ENCODE data around the gene RABGAP1L.
"Not testable (repeated sequence)": the region's sequence is repeated elsewhere in the genome, so short reads cannot be mapped to it uniquely, and the experiment has no call there.

RABGAP1L gene

DNA sequence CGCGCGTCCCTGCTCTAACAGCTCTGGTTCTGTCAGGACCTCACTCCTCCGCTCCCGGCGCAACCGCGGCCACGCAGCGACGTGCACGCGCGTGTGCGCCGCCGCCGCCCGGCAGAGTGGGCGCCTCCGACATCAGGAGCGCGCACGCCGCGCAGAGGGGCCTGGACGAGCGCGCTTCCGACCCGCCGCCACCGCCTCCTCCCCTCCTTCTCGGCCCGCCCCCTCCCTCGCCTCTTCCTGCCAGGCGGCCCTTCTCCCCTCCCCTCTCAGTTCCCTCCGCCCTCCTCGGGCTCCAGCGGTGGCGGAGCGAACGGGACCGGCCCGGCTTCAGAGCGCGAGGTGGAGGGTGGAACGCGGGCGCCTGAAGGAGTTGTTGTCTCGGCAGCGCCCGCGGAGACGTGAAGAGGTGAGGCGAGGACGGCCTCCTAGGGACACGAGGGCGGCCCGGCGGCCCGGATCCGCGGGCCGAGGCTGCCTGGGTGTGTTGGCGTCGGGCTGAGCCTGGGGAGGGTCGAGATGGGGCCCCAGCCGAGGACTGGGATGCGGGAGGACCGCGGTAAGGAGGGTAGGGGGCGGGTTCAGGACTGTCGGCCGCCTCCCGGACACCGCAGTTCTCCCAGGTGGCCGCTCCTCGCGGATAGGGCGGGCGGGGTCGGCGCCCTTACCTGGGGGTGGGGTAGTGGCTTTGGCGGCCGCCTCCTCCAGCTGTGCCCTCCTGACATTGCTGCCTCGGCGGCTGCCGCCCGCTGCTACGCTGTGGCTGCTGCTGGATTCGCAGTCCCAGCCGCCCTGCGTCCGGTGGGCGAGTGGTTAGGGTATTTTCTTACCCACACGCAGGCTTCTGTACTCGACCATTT, at the start of gene RABGAP1L:
Gene RABGAP1L, plus strand, starts transcription at position 269 of the 857 bp plus-strand sequence.
- peak; percentile 88 for DNase-seq (ENCODE audit: low read depth)

DNA sequence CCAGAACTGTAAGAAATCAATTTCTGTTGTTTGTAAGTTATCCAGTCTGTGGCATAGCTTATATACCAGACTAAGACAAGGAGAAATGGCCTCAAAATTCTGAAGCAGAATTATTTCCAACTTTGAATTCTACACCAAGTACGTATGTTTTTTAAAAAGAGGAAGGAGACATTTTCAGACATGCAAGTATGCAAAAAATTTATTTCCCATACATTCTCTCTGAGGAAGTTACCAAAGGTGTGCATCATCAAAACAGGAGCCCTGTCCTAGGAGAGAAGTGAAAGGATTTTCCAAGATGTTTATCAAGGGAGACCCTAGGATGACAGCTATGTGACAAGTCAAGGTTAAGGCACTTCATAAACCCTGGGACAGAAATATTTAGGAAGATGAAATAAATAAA, 49.3 kb upstream of the RABGAP1L start:
- no peak for DNase-seq (ENCODE audit: low read depth)

DNA sequence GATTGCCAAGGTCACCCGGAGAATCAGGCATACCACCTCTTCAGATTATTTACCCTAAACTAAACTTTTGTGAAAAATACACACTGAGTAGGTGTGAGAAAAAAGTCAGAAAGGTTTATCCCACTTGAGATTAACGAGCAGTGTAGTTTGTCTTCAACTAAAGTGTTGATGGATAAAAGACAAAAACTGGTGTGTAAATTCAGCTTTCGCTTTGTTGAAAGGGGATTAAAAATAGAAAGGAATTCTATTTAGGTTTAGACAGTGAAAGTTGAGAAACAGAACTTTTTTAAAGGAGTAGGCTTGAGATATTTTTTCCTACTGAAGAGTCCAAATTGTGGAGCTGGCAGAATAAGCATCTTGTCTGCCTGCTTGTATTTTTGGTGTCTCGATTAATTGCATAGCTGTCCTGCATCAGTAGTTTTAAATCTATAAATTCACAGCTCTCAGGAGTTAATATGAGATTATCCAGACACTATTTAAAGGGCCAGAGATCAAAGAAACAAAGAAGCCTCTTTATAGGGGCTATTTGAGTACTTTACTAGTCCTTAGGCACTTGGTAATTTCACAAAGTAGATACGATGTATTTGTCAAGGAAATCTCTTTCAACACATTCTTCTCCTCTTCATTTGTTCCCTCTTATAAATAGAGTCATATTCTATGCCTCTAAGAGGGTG, 46.7 kb upstream of the RABGAP1L start:
- no peak for DNase-seq (ENCODE audit: low read depth)

DNA sequence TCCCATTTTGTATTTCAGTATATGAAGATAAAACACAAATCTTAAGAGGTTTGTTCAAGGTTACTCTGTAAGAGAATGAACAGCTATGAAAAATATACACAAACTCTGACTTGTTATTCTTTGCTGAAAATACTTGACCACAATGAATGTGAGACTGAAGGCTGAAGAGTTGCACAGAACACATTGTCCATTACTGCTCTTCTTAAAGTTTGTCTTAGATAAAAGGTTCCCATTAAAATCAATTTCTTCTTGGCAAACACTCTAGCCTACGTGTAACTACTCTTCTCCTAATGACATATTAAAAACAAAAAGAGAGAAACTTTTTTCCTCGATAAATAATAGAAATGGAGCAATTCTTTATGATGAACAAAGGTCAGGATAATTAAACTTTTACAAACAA, 45.2 kb upstream of the RABGAP1L start:
- no peak for DNase-seq (ENCODE audit: low read depth)

DNA sequence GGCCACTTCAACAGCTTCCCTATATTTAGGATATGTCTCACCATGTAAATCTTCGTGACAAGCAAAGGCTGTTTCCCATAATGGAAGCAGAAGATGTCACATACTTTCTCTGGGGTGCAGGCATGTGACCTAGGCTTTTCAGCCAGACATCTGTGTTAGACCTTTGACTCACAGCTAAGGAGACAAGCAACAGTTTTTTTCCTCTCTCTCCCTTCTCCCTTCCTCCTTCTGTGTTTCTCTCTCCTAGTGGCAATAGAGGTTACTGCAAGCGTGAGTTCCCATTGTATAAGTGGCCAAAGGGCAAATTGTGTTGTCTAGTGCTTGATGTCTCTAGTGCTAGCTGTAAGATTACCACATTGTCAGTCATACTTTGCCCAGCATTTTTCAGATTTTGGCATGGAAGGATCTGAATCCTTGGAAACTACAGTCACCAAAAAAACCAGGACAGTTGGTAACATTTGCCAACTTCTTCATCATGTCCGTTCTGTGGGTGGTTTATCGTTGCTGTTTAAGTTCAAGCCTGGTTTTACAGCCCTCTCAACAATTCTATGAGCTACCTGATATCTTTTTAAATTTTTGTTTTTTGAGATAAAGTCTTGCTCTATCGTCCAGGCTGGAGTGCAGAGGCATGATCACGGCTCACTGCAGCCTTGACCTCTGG, 44.4 kb upstream of the RABGAP1L start:
- peak; percentile 59 for DNase-seq (ENCODE audit: low read depth)

DNA sequence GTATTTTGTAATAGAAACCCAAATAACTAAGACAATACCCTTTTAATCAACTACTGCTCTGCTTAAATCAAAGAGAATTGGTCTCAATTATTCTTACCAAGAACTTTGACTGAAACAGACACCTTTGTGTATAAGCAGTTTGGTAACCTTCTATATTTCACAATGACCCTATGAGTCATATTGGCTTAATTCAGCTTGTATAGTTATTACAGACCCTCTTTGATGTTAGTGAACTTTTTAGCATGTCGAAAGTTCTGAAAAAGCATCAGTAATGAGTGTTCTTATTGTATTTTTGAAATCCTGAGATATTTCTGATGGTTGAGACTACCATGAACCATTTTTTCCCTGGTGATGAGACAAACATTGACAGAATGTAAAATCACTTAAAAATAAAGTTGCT, 43.3 kb upstream of the RABGAP1L start:
- DNase-seq (ENCODE audit: low read depth) = no peak

DNA sequence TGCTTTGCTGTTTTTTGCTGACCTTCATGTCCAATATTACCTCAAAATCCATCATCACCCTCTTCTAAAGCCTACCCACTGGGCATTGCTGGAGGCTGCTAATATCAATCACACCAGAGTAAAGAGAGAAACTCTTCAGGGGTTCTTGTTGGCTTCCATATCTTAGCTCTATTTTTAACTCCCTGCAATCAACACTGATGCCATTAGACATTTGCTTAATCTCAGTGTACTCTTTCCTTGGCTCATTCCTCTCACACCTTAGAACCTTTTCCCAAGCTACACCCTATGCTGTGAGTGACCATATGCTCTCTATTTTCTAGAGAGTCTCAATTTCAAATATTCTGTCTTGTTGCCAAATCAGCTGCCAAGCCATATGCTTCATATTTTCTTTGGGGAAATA, 40.6 kb upstream of the RABGAP1L start:
- DNase-seq (ENCODE audit: low read depth) = no peak

DNA sequence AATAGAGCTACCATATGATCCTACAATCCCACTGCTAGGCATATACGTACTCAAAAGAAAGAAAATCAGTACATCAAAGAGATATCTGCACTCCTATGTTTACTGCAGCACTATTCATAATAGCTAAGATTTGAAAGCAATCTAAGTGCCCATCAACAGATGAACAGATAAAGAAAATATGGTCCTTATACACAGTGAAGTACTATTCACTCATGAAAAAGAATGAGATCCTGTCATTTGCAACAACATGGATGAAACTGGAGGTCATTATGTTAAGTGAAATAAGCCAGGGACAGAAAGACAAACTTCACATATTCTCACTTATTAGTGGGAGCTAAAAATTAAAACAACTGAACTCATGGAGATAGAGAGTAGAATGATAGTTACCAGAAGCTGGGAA, 37.0 kb upstream of the RABGAP1L start:
- DNase-seq (ENCODE audit: low read depth) = not testable (repeated sequence)

DNA sequence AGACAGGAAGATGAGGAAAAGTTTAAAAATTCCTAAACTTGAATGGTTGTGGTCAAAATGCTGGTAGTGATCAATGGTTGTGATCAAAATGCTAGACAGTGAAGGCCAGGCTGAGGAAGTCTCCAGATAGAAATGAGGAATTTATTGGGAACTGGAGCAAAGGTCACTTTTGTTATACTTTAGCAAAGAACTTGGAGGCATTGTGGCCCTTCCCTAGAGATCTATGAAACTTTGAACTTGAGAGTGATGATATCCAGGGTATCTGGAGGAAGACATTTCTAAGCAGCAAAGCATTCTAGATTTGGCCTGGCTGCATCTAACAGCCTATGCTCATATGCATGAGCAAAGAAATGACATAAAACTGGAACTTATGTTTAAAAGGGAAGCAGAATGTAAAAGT, 35.5 kb upstream of the RABGAP1L start:
- no peak for DNase-seq (ENCODE audit: low read depth)

DNA sequence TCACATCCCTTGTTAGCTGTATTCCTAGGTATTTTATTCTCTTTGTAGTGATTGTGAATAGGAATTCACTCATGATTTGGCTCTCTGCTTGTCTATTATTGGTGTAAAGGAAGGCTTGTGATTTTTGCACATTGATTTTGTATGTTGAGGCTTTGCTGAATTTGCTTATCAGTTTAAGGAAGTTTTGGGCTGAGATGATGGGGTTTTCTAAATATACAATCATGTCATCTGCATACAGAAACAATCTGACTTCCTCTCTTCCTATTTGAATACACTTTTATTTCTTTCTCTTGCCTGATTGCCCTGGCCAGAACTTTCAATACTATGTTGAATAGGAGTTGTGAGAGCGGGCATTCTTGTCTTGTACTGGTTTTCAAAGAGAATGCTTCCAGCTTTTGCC, 32.1 kb upstream of the RABGAP1L start:
- not testable (repeated sequence) for DNase-seq (ENCODE audit: low read depth)

DNA sequence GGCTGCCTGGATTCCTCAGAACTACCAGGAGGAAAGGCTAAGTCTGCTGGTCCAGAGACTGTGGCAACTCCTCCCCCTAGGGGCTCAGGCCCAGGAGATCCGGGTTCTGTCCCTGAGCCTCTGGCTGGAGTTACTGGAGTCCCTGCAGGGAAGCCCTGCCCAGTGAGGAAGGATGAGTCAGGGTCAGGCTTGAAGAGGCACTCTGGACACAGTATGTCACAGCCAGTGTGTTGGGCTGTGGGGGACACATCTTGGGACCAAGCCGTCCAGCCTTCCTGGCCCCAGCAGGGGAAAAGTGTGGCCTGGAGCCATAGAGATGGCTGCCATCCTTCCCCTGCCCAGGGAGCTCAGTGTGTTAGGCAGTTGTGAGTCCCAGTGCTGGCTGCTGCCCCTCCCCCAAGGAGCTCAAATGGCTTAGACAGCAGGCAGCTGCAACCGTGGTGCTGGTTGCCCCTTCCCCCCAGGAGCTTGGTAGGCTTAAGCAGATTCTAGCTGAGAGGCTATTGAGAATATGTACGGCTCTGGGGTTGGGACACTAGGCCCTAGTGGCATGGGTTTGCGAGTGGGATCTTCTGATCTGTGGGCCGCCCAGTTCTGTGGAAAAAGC, 28.2 kb upstream of the RABGAP1L start:
- no peak for DNase-seq (ENCODE audit: low read depth)

DNA sequence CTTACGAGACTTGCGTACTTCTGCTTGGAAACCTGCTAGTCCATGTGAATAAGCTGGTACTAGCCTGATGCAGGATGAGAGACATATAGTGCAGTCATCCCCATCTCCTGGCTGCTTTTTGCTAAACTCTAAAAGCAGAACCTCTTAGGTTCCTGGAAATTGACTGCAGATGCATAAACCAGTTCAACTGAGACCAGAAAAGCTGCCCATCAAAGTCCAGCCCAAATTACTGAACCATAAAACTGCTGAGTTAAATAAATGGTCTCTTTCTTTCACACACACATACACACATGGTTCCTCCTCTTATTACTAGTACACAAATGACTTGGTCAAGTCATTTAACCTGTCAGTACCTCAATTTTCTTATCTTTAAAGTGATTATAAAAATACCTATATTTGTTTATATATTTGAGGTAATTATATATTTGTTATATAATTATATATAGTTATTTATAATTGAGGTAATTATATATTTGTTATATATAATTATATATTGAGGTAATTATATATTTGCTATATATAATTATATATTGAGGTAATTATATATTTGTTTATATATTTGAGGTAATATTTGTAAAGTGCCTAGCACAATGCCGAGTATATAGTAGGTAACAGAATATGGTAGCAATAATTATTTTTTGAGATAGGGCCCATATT, 25.2 kb upstream of the RABGAP1L start:
- DNase-seq (ENCODE audit: low read depth) = no peak

DNA sequence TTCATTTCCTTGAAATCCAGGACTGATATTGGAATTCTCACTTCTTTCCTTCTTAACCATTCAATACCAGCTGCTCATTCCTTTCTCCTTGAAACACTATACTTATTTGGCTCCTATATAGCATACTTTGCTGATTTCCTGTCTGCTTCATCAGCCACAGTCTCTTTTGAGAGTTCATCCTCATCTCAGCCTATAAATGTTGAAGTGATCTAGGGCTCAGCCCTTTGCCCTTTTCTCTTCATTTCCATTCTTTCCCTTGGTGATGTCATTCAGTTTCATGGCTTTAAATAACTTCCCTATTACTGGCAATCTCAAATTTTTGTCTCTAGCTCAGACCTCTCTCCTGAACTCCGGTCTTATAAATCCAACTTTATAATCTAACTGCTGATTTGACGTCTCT, 24.1 kb upstream of the RABGAP1L start:
- no peak for DNase-seq (ENCODE audit: low read depth)

DNA sequence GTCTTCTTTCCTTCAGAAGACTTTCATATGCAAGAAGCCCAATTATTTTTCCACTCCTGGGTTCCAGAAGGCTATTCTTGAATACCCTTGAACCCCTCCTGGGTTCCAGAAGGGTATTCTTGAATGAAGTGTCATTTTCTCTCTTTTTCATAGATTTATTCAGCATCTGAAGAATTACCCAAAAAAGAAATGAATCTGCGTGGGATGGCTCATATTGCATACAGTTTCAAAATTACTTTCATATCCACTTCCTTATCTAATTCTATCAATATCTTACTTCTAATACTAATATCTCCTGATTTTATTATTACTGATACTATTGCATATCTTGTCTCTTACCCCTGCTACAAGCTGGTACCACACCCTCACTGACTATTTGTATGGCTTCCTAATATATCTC, 22.6 kb upstream of the RABGAP1L start:
- no peak for DNase-seq (ENCODE audit: low read depth)

DNA sequence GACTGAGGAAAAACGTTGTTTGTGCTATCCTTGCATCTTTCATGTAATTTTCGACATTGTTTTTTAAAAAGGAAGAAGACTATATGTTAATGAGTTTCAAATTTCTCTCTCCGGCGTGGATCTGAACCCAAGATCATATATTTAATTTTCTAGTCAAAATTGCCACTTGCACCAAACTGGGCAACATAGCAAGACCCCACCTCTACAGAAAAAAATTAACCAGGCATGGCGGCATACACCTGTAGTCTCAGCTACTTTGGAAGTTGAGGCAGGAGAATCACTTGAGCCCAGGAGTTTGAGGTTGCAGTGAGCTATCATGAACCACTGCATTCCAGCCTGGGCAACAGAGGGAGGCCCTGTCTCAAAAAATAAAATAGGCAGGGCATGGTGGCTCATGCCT, 16.5 kb upstream of the RABGAP1L start:
- DNase-seq (ENCODE audit: low read depth) = no peak

DNA sequence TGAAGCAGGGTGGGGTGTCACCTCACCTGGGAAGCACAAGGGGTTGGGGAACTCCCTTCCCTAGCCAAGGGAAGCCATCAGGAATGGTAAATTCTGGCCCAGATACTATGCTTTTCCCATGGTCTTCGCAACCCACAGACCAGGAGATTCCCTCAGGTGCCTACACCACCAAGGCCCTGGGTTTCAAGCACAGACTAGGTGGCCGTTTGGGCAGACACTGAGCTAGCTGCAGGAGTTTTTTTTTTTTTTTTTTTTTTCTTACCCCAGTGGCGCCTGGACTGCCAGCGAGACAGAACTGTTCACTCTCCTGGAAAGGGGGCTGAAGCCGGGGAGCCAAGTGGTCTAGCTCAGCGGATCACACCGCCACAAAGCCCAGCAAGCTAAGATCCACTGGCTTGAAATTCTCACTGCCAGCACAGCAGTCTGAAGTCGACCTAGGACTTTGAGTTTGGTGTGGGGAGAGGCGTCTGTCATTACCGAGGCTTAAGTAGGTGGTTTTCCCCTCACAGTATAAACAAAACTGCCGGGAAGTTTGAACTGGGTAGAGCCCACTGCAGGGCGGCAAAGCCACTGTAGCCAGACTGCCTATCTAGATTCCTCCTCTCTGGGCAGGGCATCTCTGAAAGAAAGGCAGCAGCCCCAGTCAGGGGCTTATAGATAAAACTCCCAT, 15.5 kb upstream of the RABGAP1L start:
- DNase-seq (ENCODE audit: low read depth) = not testable (repeated sequence)

DNA sequence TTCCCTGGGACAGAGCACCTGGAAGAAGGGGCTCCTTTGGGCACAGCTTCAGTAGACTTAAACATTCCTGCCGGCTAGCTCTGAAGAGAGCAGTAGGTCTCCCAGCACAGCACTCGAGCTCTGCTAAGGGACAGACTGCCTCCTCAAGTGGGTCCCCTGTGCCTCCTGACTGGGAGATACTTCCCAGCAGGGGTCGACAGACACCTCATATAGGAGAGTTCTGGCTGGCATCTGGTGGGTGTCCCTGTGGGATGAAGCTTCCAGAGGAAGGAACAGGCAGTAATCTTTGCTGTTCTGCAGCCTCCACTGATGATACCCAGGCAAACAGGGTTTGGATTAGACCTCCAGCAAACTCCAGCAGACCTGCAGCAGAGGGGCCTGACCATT, 14.9 kb upstream of the RABGAP1L start:
- DNase-seq (ENCODE audit: low read depth) = not testable (repeated sequence)

DNA sequence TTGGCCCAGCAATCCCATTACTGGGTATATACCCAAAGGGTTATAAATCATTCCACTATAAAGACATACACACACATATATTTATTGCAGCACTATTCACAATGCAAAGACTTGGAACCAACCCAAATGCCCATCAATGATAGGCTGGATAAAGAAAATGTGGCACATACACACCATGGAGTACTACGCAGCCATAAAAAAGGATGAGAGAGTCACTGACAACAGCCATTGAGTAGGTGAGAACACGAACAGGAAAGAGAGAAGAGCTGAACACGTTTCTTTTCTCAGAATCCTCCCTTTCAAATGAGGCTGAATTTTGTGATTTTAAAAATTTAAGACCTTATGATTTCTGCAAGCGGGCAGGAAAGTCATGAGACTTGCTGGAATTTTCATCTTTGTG, 10.1 kb upstream of the RABGAP1L start:
- DNase-seq (ENCODE audit: low read depth) = no peak

DNA sequence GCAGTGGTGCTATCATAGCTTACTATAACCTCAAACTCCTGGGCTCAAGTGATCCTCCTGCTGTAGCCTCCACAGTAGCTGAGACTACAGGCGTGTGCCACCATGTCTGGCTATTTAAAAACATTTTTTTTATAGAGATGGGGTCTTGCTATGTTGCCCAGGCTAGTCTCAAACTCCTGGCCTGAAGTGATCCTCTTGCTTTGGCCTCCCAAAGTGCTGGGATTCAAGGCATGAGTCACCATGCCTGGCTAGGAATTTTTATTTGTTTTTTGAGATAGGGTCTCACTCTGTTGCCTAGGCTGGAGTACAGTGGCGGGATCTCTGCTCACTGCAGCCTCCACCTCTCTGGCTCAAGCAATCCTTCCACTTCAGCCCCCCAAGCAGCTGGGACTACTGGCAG, 8.8 kb upstream of the RABGAP1L start:
- no peak for DNase-seq (ENCODE audit: low read depth)

DNA sequence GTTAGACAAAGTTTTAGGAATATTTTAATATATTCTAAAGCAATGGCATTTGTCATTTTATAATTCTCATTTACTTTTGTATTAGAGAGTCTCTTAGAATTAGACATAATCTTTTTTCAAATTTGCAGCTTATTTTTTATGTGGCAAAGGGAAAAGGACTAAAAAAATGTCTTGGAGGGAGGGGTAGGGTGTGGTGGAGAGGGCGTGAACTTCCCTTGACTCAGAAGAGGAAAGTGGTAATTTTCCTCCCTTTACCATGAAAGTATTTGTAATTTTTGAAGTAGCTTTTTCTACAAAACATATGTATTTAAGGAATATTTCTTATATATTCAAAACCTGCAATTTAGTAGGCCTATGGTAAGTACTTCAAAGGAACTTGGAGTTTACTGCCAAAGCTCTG, 6.9 kb upstream of the RABGAP1L start:
- DNase-seq (ENCODE audit: low read depth) = no peak

DNA sequence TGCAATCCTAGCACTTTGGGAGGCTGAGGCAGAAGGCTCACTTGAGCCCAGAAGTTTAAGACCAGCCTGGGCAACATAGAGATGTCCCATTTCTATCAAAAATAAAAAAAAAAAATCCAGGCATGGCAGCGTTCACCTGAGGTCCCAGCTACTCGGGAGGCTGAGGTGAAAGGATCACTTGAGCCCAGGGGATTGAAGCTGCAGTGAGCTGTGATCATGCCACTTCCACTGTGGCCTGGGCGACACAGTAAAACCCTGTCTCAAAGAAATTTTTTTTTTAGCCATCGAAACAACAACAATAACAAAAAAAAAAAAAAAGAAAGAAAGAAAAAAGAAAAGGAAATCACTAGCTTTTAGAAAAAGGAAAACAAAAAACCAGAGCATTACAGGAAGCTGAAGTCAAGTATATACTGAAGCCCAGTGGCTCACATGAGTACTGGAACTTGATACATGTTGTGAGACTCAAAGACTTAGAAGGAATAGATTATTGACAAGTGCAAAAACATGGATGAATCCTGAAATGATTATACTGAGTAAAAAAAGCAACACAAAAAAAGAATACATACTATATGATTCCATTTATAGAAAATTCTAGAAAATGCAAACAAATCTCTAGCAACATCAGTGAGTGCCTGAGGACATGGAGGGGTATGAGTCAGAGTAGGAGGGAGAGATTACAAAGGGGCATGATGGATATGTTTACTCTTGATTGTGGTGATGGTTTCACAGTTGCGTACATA, 6.1 kb upstream of the RABGAP1L start:
- no peak for DNase-seq (ENCODE audit: low read depth)
